ENCODE data around the gene PHAF1.
"Not testable (repeated sequence)": the region's sequence is repeated elsewhere in the genome, so short reads cannot be mapped to it uniquely, and the experiment has no call there.

PHAF1 gene

DNA sequence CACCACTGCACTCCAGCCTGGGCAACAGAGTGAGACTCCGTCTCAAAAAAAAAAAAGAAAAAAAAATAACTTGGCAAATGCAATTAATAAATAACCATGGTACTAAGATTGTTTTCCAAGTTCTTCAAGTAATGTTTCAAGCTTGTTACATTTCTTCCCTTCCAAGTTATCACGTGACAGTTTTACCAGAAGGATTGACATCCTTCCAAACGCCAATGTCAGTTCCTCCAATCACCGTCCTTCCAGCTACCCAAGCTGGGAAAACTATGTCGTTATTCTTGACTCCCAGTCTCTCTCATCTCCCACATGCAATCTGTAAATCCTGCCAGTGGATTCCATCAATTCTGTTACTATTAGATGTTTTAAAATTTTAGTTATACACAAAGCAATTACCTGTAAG is 3.9 kb upstream of the PHAF1 start:
- no peak for DNase-seq

DNA sequence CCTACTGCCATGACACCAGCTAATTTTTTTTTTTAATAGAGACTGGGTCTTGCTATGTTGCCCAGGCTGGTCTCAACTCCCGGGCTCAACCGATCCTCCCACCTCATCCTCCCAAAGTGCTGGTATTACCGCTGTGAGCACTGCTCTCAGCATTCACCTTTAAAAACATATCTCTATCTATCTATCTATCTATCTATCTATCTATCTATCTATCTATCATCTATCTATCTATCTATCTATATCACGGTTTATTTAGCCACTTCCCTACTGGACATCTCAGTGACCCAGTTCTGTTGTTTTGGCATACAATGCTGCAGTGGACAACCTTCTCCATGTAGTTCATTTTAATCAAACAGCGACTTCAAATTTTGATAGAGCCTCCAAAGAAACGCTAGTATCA is 1.3 kb upstream of the PHAF1 start:
- no peak for DNase-seq

DNA sequence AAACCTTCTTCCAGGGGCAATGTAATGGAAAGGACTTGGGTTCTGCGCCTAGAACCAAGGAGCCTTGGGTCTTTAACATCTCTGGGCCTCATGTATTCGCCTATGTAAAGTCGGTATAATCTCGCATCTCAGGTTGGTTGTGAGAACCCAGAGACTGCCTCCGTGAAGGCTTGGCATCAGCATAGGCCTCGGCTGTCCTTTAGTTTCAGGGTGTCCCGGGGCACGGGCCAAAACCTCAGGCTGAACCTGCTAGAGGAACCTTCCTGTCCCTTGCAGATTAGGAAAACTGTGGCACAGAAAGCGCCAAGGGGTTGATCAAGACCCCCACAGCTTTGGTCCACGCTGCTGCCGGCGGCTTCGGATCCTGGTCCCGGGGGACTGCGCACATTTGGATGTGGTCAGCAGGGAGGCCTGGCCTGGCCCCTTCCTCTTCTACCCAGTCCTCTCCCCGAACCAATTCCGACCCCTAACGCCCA is 772 bp upstream of the PHAF1 start:
- DNase-seq, result no peak

DNA sequence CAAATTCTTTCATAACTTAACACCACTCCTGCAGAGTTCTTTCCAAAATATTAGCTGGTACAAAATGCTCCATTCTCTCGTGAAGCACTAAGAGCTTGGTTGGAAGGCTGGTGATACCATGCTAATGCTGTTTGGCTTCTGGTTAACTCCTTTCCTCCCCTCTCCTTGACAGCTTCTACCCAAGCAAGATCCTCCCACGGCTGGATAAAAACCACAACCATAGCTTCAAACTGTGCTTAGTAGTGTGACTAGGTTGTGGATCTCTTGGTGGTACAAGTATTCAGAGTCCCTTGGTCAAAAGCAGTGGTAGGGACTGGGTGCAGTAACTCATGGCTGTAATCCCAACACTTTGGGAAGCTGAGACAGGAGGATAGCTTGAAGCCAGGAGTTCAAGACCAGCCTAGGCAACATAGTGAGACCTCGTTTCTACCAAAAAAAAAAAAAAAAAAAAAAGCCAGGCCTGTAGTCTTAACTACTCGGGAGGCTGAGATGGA is 2.3 kb downstream of the PHAF1 start:
- no peak for DNase-seq

DNA sequence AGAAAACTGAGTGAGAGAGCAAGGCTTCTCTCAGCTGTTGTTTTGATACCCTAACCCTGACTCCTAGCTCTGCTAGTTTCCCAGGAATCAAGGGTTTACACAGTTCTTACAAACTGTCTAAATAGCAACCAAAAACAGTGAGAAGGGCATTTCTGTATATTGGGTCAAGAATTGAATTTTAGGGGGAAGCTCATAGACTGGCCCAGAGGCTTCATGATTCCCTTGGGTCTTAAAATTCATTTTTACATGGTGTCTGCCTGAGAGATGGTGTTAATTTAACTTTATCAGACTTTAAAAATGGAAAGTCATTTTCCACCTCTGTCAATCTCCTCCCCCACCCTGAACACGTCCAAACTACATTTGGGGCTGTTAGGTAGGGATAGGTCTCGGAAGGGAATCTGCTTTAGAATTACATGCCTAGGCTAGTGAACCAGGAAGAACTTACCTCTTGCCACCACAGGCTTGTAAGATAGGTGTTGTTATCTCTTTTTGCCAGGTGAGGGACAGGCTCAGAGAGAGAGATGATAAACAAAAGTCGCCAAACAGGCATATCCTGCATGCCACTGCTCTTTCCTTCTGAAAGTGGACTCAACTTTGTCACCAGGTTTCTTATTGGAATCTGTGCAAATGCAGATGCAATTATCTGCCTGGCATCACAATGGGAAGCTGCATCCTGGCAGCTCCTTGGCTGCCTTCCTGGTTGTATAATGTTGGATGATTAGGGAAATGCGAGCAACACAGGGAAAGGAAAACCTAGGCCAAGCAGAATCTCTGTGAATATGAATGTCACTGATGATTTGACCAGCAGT is 3.1 kb downstream of the PHAF1 start:
- DNase-seq, result no peak

DNA sequence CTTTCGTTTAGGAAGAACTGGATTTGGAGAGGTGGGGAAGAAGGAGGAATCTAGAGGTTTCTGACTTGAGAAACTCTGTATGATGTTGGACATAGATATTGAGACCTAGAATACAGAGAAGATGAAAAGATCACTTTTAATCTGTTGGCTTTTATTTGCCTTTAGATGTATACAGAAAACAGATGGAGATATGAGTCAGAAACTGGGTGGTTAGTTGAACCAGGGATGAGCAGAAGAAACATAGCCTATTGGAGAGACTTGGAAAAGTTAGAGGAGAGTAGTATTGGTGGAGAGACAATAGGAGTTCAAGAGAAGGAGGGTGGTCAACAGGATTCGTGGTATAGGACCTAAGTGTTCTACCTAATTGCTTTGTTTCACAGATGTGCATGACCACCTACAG is 5.1 kb downstream of the PHAF1 start:
- no peak for DNase-seq

DNA sequence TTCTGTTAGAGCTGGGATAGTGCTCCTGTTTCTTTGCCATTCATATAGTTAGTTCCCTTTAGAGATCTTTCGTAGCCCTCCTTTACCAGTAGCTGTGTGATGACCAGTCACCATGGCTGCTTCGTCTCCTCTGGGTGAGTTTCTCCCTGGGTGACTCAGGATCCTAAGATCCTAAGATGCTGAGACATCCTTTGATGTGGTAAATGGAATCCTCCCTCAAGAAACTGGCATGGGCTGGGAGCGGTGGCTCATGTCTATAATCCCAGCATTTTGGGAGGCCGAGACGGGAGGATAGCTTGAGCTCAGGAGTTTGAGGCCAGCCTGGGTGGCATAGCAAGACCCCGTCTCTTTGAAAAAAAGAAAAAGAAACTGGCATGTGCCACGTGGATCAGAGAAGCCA is 5.9 kb downstream of the PHAF1 start:
- DNase-seq, result no peak

DNA sequence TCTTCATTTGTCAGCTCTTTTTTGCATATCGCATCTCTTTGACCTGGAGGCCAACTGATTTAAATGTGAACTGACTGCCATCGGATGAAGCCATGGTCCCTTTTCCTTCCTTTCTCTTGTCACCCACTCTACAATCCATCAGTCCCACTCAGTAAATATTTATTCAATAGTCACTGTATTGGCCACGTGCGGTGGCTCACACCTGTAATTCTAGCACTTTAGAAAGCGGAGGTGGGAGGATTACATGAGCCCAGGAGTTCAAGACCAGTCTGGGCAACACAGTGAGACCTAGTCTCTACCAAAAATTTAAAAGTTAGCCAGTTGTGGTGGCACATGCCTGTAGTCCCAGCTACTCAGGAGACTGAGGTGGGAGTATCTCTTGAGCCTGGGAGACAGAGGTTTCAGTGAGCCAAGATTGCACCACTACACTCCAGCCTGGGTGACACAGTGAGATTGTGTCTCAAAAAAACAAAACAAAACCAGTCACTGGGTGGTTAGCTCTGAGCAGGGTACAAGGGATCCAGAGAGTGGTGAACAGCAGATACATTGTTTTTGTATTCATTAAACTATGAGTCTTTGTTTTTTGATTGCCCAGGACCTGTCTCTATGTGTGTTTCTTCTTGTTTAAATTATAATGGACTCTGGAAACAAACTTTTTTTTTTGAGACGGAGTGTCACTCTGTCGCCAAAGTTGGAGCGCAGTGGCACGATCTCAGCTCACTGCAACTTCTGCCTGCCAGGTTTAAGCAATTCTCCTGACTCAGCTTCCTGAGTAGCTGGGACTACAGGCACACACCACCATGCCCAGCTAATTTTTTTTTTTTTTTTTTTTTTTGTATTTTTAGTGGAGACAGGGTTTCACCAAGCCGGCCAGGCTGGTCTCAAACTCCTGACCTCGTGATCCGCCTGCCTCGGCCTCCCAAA is 6.9 kb downstream of the PHAF1 start:
- DNase-seq, result no peak

DNA sequence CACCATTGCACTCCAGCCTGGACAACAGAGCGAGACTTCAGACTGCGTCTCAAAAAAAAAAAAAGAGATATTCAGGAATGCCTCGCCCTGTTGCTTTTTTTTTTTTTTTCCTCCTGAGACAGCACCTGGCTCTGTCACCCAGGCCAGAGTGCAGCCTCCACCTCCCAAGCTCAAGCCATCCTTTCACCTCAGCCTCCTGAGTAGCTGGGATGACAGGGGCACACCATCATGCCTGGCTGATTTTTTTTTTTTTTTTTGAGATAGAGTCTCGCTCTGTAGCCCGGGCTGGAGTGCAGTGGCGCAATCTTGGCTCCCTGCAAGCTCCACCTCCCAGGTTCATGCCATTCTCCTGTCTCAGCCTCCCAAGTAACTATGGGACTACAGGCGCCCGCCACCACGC is 8.0 kb downstream of the PHAF1 start:
- no peak for DNase-seq

DNA sequence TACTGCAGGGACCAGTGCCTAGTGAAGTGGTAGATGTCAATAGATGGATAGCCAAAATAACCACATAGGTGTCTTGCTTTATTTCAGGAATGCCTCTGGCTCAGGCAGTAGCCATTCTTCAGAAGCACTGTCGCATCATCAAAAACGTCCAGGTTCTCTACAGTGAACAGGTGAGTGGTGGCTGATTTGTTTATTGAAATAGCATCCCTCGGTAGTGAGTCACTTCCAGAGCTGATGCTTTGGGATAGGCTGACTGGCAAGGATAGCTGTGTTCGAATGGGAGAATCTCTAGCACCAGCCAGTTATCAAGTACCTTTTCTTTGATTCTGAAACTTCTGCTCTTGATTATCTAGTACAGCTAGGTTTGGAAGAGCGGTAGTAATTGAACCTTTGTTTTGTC is 10.3 kb downstream of the PHAF1 start:
- no peak for DNase-seq

DNA sequence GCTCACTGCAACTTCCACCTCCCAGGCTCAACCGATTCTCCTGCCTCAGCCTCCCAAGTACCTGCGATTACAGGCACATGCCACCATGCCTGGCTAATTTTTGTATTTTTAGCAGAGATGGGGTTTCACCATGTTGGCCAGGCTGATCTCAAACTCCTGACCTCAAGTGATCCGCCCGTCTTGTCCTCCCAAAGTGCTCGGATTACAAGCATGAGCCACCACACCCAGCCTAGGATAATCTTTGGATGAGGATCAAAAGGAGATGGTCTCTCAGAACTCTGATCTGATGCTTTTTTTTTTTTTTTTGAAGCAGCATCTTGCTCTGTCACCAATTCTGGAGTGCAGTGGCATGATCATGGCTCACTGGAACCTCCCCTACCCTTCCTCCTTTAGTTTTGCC is 13.1 kb downstream of the PHAF1 start:
- DNase-seq, result not testable (repeated sequence)

DNA sequence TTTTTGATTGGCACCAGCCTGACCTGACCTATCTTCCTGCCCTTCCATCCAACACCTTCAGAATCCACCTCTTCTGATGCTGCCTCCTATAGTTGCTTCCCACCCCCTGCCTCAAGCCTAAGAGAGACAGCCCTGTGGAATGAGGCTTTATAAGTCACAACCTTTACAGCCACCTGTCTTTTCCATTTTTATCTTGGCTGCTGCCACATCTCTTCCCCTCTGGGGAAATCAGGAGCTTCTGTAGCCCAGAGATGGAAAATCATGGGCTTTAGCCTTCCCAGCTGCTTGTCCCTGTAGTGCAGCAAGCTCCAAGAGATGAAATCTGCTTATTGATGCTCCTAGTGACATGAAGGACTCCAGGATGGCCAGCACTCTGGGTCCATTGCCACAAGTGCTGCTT is 18.7 kb downstream of the PHAF1 start:
- no peak for DNase-seq

DNA sequence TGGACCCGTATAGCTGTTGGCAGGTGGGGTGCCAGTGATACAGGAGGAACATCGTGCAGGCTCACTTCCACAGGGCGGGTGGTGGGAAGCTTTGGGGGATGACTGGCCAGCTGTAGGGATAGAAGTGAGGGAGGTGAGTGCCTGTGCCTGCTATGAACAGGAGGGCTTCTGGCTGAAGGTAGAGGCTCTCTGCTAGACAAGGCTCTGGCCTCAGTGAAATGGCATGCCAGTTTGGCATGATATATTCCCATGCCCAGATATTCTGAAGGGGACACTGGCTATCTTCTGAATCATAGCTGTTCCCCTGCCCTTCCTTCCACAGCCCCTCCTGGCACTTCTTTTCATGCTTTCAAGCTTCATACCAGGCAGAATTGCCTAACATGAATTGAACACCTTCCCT is 19.1 kb downstream of the PHAF1 start:
- no peak for DNase-seq

DNA sequence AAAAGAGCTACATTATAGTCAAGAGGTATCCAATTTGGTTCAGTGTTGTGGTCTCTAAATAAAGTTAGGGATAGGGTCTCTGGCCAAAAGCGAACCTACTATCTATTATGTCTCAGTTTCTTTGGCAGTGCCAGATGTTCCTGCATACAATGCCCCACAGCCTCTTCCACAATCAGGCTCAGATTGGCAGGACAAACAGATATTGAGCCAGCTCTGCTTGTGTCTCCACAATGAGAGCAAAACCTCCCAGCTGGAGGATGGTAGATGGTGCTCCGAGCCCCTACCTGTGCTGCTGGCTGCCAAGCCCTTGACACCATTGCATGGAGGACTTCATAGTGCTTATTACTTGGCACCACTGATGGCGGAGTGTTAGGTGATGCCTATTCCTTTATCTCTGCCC is 19.7 kb downstream of the PHAF1 start:
- DNase-seq, result no peak

DNA sequence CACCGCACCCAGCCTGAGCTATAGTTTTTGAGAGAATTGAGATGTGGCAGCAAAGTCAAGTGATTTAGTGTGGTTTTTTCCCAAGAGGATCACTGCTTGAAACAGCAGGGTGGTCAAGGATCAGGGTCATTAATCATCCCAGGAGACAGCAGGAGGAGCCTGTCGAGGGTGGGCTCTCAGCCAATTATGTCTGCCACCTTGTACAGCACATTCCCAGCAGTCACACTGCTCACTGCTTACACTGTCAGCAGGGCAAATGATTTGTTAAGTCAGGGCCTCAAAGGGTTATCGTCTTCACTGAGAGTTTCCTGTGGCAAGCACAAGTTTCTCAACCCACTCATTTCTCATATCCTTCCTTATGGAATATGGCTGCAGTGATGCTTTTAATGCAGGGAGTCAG is 27.9 kb downstream of the PHAF1 start:
- no peak for DNase-seq

DNA sequence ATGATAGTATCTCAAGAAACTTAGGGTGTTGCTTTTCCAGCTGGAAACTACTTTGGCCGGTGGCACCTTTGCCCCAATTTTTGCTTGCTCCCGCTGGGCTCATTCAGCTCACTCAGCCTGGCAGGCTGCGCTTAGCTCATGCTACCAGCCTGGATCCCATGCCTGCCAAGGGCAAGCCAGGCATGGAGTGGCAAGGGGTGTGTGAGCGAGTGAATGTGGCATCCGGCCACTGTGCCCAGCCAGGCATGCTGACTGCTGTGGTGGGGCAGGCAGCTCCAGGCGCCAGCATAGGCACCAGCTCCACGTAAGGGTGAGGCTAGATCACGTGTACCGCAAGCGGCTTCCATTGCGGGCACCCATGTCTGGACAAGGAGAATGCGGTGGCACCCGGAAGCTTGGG is 31.6 kb downstream of the PHAF1 start:
- DNase-seq, result no peak

DNA sequence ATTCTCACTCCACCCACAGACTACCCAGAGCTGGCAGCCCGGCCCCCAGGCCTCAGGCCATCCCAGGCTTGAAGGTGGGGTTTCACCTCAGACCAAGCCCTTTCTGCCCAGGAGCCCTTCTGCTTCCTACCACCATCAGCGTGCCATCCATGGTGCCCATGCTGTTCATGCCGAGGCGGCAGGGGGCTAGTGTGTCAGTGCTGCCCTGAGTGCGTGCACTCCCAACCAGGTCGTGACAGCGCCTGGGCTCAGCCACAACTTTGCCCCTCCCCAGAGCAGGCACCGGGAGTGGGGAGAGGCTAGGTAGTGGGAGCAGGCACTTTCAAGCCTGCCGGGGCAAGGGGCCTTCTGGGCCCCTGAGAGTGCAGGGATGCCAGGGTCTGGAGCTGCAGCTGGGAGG is 32.6 kb downstream of the PHAF1 start:
- DNase-seq, result no peak

DNA sequence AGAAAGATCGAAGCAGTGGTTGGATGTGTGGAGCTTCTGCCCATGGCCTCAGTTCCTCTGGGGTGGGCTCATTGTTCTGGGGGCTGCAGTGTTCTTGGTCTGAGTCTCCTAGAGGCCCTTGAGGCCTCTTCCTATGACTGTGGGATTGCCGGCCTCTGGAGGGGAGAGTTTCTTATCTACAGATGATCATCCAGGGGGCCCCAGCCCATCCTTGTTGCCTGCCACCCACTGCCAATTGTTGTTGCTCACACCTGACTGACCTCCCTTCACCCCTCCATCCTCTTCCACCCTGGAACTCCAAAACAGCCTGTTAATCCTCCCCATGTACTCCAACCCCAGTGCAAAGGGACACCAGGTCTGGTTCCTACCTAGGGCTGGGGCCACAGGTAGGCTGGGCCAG is 35.2 kb downstream of the PHAF1 start:
- no peak for DNase-seq

DNA sequence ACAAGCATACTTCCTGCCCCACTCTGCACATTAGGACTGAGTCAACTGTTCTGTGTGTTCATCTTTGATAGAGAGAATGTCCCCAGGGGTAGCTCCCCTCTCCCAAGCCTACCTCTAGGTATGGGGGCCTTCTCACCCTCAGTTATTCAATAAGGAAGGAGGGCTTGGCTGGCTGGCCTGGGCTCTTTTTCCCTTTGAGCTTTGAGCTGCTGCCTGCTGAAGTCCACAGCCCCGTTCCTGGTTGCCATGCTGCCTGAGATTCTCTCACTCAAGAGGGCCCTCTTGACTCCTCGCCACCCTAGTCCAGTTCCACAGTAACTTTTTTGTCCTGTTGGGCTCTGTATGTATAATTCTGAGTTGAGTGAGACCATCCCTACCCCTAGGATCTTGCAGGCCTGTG is 36.0 kb downstream of the PHAF1 start:
- no peak for DNase-seq

DNA sequence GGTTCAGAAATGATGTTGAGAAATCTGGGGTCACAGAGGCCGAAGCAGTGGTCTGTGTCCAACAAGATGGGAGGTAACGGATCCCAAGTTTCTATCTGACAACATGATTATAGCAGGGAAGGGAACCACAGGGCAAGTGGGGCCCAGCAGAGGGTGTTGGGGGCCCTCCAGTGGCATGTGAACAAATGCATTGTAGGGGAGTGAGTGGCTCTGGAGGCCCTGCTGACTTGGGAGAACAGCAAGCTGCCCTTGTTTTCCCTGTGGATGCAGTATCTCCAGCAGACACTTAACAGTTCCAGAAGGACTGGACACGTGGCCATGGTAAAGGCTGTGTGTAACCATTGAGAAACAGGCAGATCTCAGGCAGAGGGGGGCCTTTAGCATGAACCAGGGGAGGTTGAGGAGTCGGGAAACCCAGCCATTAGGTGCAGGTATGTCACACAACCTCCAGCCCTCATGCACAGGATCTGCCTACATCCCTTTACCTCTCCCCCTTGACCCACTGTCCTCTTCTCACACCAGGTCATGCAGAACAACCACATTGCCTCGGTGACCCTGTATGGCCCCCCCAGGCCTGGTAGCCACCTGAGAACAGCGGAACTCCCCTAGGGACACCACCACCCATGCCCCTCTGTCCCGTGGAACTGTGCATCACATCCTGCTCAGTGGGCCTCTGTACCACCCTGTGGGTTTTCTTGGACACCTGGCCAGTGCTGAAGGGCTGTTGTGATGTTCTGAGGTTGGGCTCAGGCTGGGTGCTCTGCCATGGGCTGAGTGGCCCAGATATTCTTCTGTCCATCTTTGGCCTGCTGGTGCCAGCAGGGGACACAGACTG is 37.0 kb downstream of the PHAF1 start:
- DNase-seq, result no peak

DNA sequence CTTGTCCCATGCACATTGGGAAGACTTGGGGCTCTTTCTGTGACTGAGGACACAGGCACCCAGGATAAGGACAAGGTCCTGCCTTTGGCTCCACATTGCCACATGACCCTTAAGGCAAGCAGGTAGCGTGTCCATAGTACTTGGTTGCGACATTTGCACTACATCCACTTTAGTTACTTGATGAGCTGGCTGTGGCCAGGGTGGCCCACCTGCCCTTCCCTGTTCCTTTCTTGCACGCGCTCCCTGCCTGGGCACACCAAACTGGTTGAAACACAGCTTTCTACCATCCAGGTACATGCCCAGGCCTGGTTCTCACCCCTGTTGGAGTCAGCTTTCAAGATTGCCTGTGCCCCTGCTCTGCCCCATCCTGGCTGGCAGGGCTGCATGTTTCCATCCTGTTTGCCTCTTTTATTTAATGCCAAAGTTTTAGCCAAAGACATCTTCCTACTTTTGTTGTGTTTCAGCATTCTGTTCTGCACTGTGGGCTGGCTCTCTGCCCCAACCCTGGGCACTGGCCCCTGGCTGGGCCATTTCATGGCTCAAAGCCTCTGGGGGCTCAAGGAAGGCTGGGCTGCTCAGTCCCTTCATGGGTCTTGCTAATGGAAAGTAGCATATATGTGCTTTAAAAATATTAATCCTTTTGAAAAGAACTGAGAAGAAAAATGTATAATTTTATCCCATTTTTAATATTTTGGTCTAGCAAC is 37.8 kb downstream of the PHAF1 start:
- no peak for DNase-seq

DNA sequence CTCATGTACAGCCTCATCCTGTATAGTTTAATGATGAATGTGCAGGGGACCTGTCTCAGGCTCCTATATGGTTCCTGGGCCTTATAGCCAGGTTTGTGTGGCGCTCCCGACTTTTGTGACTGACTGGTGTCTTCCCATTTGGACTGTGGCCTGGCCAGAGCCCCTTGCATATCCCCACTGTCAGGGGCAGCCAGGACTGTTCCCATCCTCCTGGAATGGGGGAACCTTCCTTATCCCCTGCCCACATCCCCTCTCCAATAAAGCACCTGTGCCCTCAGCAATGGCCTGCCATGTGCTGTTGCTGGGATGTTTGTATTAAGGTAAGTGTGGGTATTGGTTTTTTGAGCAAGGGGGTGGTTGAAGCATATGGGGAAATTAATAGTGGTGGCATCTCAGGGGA is 38.5 kb downstream of the PHAF1 start:
- DNase-seq, result no peak

Data from SIG-M5 (cell line).